ENCODE data around the gene RNF125.
"Not testable (repeated sequence)": the region's sequence is repeated elsewhere in the genome, so short reads cannot be mapped to it uniquely, and the experiment has no call there.

Gene RNF125

GRCh38 chr18:32018331-32019250, at the start of gene RNF125:
TSS of gene RNF125 (plus strand) at chr18:32018825. CDS start at chr18:32018864, 39 bp downstream.
- DNase-seq (ENCODE audit: low read depth) = peak; percentile 61

GRCh38 chr18:31970617-31971016, 48.0 kb upstream of the RNF125 start:
- DNase-seq (ENCODE audit: low read depth) = no peak

- no peak for DNase-seq (ENCODE audit: low read depth)
These were observed 44.6 kb upstream of the RNF125 start for GRCh38 chr18:31973929-31974546.

- DNase-seq (ENCODE audit: low read depth) = no peak
These were observed 42.4 kb upstream of the RNF125 start for GRCh38 chr18:31976242-31976641.

GRCh38 chr18:31977270-31977872, 41.3 kb upstream of the RNF125 start:
- DNase-seq (ENCODE audit: low read depth) = no peak

- DNase-seq (ENCODE audit: low read depth) = no peak
These were observed 40.0 kb upstream of the RNF125 start for GRCh38 chr18:31978616-31979015.

- DNase-seq (ENCODE audit: low read depth) = no peak
These were observed 38.9 kb upstream of the RNF125 start for GRCh38 chr18:31979714-31980113.

- no peak for DNase-seq (ENCODE audit: low read depth)
These were observed 37.8 kb upstream of the RNF125 start for GRCh38 chr18:31980863-31981262.

GRCh38 chr18:31983020-31983419, 35.6 kb upstream of the RNF125 start:
- DNase-seq (ENCODE audit: low read depth) = no peak

- DNase-seq (ENCODE audit: low read depth) = no peak
These were observed 34.6 kb upstream of the RNF125 start for GRCh38 chr18:31983976-31984375.

- no peak for DNase-seq (ENCODE audit: low read depth)
These were observed 27.8 kb upstream of the RNF125 start for GRCh38 chr18:31990823-31991222.

GRCh38 chr18:31996007-31996406, 22.6 kb upstream of the RNF125 start:
- no peak for DNase-seq (ENCODE audit: low read depth)

- no peak for DNase-seq (ENCODE audit: low read depth)
These were observed 19.7 kb upstream of the RNF125 start for GRCh38 chr18:31998880-31999412.

GRCh38 chr18:32001141-32001540, 17.5 kb upstream of the RNF125 start:
- not testable (repeated sequence) for DNase-seq (ENCODE audit: low read depth)

- not testable (repeated sequence) for DNase-seq (ENCODE audit: low read depth)
These were observed 14.8 kb upstream of the RNF125 start for GRCh38 chr18:32003822-32004221.

GRCh38 chr18:32010124-32010721, 8.4 kb upstream of the RNF125 start:
- no peak for DNase-seq (ENCODE audit: low read depth)

- DNase-seq (ENCODE audit: low read depth) = no peak
These were observed 7.4 kb upstream of the RNF125 start for GRCh38 chr18:32011193-32011592.

- peak; percentile 13 for DNase-seq (ENCODE audit: low read depth)
These were observed 775 bp downstream of the RNF125 start for GRCh38 chr18:32019251-32019948.

GRCh38 chr18:32019949-32020625, 1.5 kb downstream of the RNF125 start:
- DNase-seq (ENCODE audit: low read depth) = peak; percentile 11

GRCh38 chr18:32021756-32022564, 3.3 kb downstream of the RNF125 start:
- DNase-seq (ENCODE audit: low read depth) = no peak
